Measurements from ENCODE around the gene ZNF300.

DNA sequence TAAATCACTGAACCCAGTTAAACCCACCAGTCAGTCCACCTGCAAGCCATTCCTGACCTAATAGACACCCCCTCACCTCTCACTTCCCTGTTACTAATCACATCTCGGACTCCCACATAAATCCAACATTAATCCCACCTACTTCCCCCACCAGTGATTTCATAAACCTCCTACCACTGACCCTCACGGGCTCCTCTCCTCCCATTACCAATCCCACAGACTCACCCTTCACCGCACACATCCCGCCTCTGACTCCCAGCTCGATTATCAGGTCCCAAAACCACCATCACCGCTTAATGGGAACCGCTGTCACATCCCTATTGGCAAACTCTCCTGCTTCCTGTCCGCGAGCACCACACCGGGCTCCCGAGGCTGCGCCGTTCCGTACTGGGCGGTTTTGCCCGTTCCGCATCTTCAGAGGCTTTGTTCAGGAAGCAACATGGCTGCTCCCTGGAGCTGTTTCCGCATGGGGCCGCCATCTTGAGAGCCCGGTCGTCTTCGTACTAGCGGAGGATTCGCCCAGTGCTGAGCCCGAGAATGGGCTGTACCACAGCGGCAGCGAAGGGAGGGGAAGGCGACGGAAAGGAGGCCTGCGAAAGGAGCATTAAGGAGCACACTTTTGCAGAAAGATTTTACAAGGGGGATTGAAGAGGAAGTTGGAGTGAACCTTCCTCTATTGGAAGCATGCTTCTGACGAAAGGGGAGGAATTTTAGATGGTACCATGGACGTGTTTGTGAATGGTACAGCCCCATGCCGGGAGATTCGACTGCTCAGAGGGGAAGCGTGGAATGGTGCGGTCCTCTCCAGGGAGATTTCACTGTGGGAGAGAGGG is at the start of gene ZNF300:
- TF ChIP-seq ELF4 (IDR thresholded peaks at IDR 0.05) (0 out of 2 replicates have a peak, but pooled peaks have one; percentile 13), SUZ12 (IDR thresholded peaks at IDR 0.05) (no peak), FOXA1 (IDR thresholded peaks at IDR 0.05) (no peak), PKNOX1 (IDR thresholded peaks at IDR 0.05) (no peak; the same call in 1 of the 2 replicates), HDGF (IDR thresholded peaks at IDR 0.05; ENCODE audit: borderline replicate concordance) (no peak), ARNT (IDR thresholded peaks at IDR 0.05) (no peak), NFRKB (IDR thresholded peaks at IDR 0.05) (peak; percentile 66; the same call in 1 of the 2 replicates), L3MBTL2 (conservative IDR thresholded peaks at IDR 0.05) (peak; percentile 73), TARDBP (IDR thresholded peaks at IDR 0.05) (no peak), ZNF384 (IDR thresholded peaks at IDR 0.05) (no peak), BHLHE40 (IDR thresholded peaks at IDR 0.05; ENCODE audit: borderline replicate concordance) (peak; percentile 95)

Measured in HEK293T (cell line).